GM18870 (cell line): Measurements from ENCODE around the gene PSMB4.
"Not testable (repeated sequence)": the region's sequence is repeated elsewhere in the genome, so short reads cannot be mapped to it uniquely, and the experiment has no call there.

Experiments
- ATAC-seq: cut with Tn5 transposase; IDR thresholded peaks from one replicate; pipeline ENCODE4 v1.9.1; 2021; ENCODE audit warnings: moderate library complexity; ENCODE audit not compliant: unreplicated experiment

The PSMB4 gene

GRCh38 chr1:151399324-151400171, at the start of gene PSMB4:
TSS of gene PSMB4 (plus strand) at chr1:151399573. CDS start at chr1:151399588, 15 bp downstream.
- ATAC-seq: peak; percentile 72

- ATAC-seq: not testable (repeated sequence)
These were observed 49.0 kb upstream of the PSMB4 start for GRCh38 chr1:151350323-151350722.

- no peak for ATAC-seq
These were observed 47.2 kb upstream of the PSMB4 start for GRCh38 chr1:151352021-151352718.

- no peak for ATAC-seq
These were observed 42.7 kb upstream of the PSMB4 start for GRCh38 chr1:151356696-151357095.

GRCh38 chr1:151361883-151362282, 37.5 kb upstream of the PSMB4 start:
- no peak for ATAC-seq

- no peak for ATAC-seq
These were observed 36.8 kb upstream of the PSMB4 start for GRCh38 chr1:151362308-151363155.

- no peak for ATAC-seq
These were observed 34.4 kb upstream of the PSMB4 start for GRCh38 chr1:151364996-151365395.

- no peak for ATAC-seq
These were observed 31.5 kb upstream of the PSMB4 start for GRCh38 chr1:151367658-151368392.

- no peak for ATAC-seq
These were observed 30.7 kb upstream of the PSMB4 start for GRCh38 chr1:151368393-151369301.

GRCh38 chr1:151369302-151369610, 30.1 kb upstream of the PSMB4 start:
- ATAC-seq: no peak

GRCh38 chr1:151369621-151370048, 29.7 kb upstream of the PSMB4 start:
- no peak for ATAC-seq

- no peak for ATAC-seq
These were observed 29.0 kb upstream of the PSMB4 start for GRCh38 chr1:151370211-151370911.

- no peak for ATAC-seq
These were observed 27.9 kb upstream of the PSMB4 start for GRCh38 chr1:151371370-151372057.

GRCh38 chr1:151372058-151372934, 27.1 kb upstream of the PSMB4 start, which contains the start of gene SELENBP1:
TSS of gene SELENBP1 (minus strand) at chr1:151372705. CDS start at chr1:151372641, 64 bp downstream.
- ATAC-seq: no peak

- no peak for ATAC-seq
These were observed 26.2 kb upstream of the PSMB4 start for GRCh38 chr1:151373196-151373595.

GRCh38 chr1:151377150-151377884, 22.1 kb upstream of the PSMB4 start:
- no peak for ATAC-seq

GRCh38 chr1:151384584-151384983, 14.8 kb upstream of the PSMB4 start:
- no peak for ATAC-seq
